HG03432 (cell line): ENCODE measurements around the gene ZFP64.
"Not testable (repeated sequence)": the region's sequence is repeated elsewhere in the genome, so short reads cannot be mapped to it uniquely, and the experiment has no call there.

Experiments used
- ATAC-seq: cut with Tn5 transposase; IDR thresholded peaks from one replicate; pipeline ENCODE4 v1.9.1; 2021; ENCODE audit warnings: mild to moderate bottlenecking, moderate library complexity; ENCODE audit not compliant: unreplicated experiment

The ZFP64 gene

DNA sequence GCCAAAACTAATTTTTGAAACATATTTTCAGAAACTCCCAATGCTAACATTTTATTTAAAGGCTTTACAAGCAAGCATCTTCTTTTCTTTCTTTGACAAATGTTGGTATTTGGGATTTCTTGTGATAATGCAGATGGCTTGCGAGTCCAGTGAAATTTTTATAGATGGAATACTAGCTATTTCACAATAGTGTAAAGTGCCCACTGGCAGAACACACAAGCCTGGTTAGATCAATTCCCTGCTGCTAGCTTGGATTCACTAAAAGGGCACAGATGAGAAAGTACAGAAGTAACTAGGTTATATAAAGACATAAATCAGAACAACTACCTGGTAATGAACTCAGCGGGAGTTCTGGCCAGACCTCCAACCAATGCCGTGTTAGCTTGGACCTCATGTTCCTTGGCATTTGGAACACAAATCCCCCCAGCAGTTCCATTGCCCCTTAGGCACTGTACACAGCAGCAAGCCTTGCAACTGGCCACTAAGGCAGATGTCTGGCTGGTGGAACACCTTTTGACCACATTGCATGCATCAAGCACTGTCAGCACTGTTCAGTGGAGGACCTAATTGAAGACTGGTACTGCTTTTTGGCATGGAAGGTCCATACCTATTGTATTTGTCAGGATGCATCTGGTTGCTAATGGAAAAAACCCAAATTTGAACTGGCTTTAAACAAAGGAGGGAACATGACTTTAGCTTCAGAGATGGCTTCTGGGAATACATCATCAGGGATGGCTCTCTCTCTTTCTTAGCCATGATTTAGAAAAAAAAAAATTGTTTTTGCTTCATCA, 15.6 kb upstream of the ZFP64 start:
- ATAC-seq = no peak

DNA sequence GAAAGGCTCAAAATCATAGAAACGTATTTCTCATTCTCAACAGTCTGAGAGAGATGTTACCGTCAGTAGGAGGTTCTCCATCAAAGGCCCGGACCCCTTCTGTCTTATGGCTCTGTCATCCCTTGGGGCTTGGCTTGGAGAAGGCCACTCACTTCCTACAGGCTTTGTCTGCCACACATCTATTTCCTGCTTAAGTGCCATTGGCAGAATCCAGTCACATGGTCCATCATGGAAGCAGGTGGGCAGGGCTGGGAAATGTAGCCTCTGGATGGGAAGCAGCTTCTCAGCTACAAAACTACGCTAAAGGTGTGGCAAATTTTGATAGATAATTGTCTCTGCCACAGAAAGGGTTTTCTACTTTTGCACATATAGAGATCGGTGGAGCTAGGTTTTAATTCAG, 12.6 kb upstream of the ZFP64 start:
- no peak for ATAC-seq

DNA sequence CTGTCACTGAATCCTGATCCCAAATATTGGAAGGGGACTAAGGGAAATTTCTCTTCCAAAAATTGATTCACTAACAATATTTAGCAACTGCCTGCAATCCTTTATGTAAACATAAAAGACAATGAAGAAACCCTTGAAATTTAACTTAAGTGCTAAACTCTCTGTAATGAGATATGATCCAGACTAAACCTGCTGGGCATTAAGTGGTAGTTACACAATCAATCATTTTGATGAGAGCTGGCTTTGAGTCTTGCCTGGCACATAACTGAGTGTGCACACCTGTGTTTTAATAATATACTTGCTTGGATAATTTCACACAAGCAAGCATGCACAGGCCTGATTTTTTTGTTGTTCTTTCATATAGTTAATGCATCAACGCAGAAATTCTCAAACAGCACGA, 9.8 kb upstream of the ZFP64 start:
- ATAC-seq = no peak

DNA sequence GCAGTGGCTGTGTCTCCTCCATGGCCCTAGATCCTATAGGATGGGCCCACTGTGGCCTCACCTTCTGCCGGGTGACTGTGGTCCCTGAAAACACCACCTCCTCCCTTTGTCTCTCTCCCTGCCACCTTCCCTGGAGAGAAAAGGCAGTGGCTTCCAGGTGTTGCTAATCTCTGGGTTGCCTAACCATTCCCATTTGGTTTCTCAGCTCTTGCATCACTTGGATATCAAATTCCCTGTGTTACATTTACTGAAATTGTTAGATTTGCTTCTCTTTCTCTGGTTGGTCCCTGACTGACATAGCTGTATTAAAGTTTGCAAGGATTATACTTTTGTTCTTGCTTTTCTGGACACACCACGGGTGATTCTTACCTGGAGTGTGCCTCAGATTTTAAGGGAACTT, 9.3 kb upstream of the ZFP64 start:
- ATAC-seq = no peak

DNA sequence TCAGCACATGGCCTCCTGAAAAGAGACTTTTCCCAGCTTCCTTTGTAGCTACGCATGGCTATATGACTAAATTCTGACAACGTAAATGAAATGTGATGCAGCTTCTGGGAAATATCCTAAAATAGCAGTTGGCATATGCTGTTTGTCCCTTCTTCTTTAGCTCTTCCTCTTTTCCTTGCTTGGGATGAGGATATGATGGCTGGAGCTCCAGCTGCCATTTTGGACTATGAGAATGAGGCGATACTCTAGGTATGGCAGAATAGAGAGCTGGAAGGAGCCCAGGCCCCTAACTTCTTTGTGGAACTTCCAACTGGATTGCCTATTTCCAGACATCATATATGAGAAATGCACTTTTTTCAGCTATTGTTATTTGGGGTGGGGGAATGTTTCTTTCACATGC, 5.3 kb upstream of the ZFP64 start:
- ATAC-seq = no peak

DNA sequence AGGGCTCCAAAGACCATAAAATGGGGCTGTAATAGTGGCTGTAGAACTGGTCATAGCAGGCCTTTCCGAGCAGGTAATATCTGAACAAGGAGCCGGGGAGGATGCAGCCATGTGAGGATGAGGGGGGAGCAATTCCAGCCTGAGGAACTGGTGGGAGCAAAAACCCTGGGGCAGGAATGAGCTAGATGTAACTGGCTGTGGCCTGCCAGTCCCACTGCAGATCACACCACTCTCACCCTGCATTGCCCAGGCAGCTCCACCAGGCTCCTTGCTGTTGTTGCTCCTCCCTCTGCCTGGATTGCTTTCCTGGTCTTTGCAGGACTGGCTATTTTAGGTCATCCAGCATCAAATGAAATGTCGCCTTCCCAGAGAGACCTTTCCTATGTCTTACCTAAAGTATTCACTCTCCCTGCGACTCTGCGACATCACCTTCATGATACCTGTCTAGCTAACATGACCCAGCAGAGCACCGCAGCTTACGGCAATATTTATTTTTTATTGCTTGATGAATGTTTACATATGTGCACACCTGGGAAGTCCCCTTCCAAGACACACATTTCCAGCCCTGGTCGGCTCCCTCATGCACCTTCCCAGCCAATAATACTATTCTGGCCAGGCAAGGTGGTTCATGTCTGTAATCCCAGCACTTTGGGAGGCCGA, 2.4 kb upstream of the ZFP64 start:
- no peak for ATAC-seq

DNA sequence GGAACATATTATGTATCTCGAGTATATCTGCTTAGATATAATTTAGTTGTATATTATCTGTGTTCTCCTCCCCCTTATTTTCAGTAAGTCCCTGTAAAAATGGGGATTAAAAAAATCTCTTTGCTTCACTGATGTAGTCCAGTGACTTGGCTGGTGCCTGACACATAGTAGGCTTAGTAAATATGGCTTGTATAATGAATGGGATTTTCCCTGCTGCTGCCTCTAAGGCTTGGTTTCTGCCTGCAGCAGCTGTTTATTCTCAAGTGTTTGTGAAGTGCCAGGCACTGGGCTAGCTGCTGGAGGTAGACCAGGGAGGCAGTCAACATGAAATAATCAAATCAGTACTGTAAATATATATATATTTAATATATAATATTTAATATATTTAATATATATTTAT, 1.6 kb upstream of the ZFP64 start:
- no peak for ATAC-seq

DNA sequence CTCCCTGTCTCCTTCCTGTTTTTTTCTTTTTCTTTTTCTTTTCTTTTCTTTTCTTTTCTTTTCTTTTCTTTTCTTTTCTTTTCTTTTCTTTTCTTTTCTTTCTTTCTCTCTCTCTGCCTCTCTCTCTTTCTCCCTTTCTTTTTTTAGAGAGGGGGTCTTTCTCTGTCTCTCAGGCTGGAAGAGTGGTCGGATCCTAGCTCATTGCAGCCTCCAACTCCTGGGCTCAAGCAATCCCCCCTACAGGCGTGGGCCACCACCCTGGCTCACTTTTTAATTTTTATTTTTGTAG, 1.1 kb upstream of the ZFP64 start:
- ATAC-seq = not testable (repeated sequence)

DNA sequence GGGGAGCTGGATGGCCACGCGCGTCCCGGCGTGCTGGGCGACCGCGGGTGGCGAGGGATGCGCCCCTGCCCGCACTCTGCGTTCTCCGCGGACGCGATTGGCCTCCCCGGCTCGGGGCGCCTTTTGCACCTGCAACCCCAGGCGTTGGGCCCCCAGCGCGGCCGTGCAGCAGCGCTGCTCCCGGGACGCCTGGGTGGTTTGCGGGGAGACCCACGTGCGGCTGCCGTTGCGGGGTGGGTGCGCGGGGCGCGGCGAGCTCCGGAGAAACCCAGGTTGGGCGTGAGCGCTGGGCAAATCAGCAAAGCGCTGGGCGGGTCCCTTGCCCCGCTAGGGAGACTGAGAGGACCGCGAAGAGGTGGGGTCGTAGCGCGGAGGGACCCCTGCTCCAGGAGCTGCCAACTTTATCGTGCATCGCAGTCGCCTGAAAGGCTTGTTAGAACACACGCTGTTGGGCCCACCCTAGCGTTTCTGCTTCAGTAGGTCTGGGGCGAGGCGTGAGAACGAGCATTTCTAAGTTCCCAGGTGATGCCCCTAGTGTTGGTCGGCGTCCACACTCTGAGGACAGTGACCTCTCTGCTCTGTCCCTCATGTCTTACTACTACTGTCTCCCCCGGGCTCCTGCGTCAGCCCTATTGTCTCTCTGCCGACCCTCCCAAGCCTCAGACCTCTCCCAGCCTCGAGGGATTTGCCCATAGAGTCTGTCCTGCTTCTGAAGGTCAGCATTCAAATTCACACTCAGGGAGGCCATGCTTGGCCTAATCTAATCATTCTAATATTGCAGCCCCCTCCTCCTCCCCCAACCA, 538 bp upstream of the ZFP64 start:
- ATAC-seq = peak; percentile 48

DNA sequence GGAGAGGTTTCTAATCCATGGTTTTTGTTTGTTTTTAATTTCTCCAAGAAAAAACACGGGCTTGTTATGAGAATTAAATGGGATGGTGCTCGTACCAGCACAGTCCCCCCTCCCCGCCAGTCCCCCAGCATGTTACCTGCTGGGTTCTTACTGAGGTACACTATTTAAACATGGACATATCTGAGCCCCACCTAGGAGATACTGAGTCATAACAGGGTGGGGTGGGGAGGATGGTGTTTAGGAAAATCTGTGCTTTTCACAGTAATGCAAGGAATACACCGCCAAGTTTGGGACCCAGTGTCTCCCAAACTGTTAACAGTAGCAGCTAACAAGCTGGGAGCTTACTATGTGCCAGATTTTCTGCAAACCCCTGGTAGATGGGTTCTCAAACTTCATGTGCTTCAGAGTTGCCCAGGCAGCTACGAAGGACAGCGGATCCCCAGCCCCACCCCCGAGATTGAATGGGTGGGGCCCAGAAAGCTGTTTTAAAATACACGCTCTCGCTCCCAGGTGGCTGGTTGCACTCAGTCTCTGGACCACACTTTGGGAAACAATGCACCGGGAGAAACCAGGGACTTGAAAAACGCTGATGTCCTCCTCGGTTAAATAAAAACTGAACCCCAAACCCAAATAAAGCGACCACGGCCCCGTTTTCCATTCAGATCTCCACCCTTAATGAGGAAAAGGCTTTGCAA, 995 bp downstream of the ZFP64 start:
- peak; percentile 37 for ATAC-seq

DNA sequence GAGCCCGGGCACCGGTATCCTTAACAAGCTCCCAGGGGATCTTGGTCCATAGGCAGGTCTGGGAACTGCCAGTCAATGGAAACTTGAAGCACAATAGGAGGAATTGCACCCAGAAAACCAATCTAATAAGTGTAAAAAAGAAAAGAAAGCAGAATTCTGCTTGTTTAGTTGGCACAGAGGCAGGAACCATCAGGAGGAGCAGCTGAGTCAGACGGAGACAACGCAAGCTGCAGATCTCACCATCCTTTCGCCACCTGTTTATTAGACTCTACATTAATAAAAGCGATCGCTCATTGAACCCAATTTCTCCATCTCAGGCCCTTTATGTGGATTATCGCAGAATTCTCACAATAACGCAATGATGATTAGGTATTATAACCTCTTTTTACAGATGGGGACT, 9.8 kb downstream of the ZFP64 start:
- ATAC-seq = no peak

DNA sequence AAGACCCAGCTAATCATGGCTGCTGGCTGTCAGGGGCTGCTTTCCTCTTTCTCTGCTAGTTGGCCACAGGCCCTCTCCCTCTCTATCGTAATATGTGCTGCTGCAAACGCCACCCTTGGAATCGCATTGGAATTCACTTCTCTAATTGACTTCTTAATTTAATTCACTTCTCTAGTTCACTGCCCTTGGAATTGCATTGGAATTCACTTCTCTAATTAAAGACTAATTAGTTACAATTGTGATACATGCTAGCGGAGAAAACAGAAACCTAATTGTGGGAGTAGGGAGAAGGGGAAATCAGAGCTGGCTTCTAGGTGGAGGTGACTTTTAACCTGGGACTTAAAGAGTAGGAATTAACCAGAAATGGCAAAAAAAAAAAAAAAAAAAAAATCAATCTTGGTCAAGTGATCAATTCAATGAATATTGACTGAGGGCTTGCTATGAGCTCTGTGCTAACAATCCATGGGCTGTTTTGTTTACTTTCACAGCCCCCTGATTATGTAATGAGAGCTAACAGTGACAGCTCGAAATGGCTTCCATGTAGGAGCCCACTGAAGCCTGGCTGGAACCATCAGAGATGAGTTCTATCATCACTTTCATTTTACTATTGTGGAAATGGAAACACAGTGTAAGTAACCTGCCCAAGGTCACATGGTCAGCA, 11.3 kb downstream of the ZFP64 start:
- ATAC-seq = no peak

DNA sequence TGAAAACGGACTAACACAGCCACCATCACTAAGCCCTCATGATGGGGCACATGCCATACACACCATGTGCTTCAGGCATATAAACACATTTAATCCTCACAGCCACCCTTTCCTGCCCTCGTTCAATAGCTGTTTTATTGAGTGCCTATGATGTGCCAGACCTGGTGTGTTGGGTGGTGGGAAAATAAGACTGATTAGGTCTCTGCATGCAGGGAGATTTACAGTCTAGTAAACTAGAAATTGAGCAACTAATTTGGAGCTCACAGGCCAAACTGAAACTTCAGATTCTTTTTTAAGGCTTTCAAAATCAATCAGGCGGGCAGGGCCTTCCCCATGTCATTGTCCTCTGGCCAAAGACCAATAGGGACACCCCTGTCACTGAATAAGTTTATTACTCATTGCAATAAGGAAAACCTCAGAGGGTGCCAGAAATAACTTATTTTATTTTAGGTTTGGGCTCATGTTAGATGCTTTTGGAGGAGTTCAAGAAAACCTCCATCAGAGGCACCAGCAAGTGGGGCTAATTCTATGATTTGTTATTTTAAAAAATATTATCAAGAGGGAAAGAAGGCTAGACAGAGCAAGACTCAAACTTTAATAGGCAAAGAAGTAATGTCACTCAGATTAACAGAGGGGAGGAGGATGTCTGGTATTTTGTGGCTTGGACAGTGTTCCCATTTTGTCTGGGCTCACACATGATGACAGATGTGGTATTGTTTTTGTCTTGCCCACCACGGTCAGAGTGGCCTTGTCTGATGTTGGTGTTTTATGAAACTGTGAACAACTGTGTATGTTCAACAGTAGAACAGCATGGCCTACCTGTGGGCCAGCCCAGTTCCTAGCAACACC, 12.0 kb downstream of the ZFP64 start:
- peak; percentile 93 for ATAC-seq

DNA sequence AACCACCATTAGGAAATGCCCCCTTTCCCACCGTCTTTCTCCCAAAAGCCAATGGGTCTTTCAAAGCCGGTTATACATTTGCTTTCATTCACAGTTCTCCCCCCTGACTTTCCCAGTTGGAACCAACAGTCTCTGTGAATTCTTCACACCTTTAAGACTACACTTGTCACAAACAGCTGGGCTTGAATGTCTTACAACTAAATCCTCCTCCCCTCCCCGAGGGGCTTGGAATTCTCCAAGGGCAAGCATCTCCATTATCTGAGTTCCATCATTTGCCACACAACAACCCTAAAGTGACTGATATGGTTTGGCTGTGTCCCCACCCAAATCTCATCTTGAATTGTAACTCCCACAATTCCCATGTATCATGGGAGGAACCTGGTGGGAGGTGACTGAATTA, 12.9 kb downstream of the ZFP64 start:
- ATAC-seq = no peak

DNA sequence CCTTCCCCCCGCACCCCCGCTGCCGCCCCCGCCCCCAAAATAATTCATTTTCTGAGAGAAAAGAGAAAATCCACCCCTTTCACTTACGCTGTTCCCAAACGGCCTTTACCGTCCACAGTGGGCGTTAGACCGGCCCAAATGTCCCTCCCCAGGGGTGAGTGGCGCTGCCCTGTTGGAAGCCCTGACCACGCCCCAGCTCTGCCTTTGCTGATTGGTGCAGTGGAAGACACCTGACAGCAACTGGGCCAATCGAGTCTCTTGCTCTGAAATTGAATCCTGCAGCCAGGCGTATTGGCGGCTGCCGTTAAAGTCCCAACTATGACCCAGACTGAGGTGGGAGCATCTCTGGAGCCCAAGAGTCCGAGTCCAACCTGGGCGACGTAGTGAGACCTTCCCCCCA, 15.7 kb downstream of the ZFP64 start:
- ATAC-seq = no peak

DNA sequence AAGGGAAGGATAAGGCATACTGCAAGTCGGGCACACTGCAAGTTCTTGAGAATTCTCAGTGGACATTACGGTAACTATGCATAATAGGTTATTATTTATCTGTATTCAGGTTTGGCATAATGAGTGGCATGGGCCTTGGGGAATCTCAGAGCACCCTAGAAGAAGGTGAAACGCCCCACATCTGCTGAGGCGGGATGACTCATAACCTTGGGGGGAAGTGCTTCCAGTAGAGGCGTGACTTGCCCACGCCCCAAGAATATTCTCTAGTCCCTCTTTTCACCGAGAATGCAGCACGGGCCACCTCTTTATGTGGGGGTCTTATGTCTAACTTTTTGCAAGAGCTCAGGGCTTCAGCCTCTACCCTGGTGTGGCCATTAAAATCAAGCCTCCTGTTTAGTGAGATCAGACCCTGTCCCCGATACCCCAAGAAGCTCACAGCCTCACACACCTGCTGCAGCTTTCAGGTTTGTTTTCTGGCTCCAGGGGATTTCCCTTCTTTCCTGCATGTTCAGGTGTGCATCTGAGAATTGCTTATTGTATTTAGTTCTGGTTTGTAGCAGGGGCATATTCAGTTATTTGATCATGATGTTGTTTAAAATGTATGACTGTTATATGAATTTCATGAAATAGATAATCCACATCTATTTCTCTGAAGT, 19.1 kb downstream of the ZFP64 start:
- peak; percentile 93 for ATAC-seq

DNA sequence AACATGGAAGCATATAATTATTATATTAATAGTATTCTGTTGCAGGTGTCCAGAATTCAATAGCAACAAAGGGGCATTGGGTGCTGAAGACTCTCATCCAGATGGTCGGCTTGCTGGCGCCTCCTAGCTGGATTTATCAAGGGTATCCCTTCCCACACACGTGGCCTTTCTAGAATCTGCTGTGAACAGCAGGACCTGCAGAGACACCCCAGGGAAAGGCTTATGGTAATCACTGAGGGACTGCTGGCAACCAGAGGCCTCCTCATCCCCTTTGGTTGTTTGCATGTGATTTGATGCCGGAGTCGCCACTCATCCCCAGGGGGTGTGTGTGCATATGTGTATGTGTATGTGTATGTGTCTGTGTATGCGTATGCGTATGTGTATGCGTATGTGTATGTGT, 20.6 kb downstream of the ZFP64 start:
- ATAC-seq = no peak

DNA sequence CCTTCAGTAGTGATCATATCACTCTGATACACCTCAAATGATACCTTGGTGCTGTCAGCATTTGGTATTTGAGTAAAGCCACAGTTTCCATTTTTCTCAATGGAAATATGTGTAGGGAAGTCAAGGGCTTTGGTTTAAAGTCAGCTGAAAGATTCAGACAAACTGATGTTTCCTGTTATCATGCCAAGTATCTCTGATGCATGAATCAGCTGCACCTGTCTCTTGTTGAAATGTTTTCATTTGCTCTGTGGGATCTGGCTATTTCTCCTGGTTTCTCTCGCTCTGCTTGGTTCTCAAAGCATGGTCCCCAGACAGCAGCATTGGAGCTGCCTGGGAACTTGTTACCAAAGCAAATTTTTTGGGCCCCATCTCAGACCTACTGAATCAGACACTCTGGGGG, 23.5 kb downstream of the ZFP64 start:
- no peak for ATAC-seq

DNA sequence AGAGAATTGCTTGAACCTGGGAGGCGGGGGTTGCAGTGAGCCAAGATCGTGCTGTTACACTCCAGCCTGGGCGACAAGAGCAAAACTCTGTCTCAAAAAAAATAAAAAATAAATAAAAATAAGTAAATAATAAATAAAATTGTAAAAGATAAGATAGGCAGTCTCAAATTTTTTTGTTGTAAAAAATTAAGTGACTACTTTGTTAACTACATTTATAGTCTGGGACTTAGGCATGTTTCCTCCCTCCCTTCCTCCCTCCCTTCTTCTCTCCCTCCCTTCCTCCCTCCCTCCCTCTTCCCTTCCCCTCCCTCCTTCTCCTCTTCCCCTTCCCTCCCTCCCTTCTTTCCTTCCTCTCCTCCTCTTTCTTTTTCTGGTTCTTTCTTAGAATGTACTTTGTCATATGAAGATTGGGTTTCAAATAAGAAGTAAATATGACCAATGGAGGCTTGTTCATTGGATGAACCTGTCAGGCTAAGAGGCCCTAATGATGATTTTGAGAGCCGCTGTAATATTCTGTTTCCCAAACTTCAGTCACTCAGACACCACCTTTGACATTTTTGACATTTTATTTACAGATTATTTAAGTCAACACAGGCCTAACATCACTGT, 24.2 kb downstream of the ZFP64 start:
- ATAC-seq = no peak
